H1 (cell line): Measurements from ENCODE around the gene NANOS3. TPM values are rescaled to one million over a fixed set of nuclear protein-coding genes. Genes with fewer than 3 reads are reported as not detected.

Experiments
- PHF8 ChIP-seq: fragments of 200-600 bp; sonication (generic); conservative IDR thresholded peaks from 2 replicates; pipeline ENCODE4 v1.7.1; 2012; ENCODE audit warnings: low read depth, mild to moderate bottlenecking, inconsistent platforms, low read length, moderate library complexity
- RAD21 ChIP-seq, 2 experiments: IDR thresholded peaks in 1 of 2; conservative IDR thresholded peaks in 1 of 2; 2 replicates each; pipeline ENCODE4 v1.6.1; 2011; ENCODE audit warnings: low read depth in 2 of 2, low read length in 2 of 2, improper control_type of control experiment in 1 of 2, inconsistent platforms in 1 of 2, mild to moderate bottlenecking in 1 of 2, moderate library complexity in 1 of 2
- SRF ChIP-seq: IDR thresholded peaks from 2 replicates; pipeline ENCODE4 v1.6.1; 2011; ENCODE audit warnings: mild to moderate bottlenecking, low read depth, low read length, moderate library complexity
- polyA plus RNA-seq, 7 experiments: library from polyadenylated mRNA; depleted of rRNA in 3 of 7; stranded (reverse) in 5 of 7; unstranded in 2 of 7; fragments of >200 nt in 5 of 7; fragments of 200-250 nt in 2 of 7; gene quantifications; 1 replicate in 5 of 7; 2 replicates in 1 of 7; 4 replicates in 1 of 7; pipeline versions ENCODE4 v1.2.1 to v1.2.3, GENCODE V29; 2011 to 2013; ENCODE audit warnings: missing spikeins in 2 of 7, mixed read lengths in 2 of 7
- total RNA-seq: library from RNA; stranded (reverse); fragmentation: NEBNext Ultra II Directional; extraction: Animal tissue kit (Norgen Biotek cat#: 25700); gene quantifications from 2 replicates; pipeline ENCODE4 v1.2.1, GENCODE V29; 2021
- TF ChIP-seq, protein P1 (sequence below): IDR thresholded peaks from 2 replicates; pipeline ENCODE4 v1.6.1; 2012; ENCODE audit warnings: inconsistent platforms

The NANOS3 gene
- total and polyA plus RNA-seq, 2 of the 8 experiments (the other 6 are each of a cell fraction or from before 2014, with no cell fraction given): 0.62 TPM; not detected in 1

DNA sequence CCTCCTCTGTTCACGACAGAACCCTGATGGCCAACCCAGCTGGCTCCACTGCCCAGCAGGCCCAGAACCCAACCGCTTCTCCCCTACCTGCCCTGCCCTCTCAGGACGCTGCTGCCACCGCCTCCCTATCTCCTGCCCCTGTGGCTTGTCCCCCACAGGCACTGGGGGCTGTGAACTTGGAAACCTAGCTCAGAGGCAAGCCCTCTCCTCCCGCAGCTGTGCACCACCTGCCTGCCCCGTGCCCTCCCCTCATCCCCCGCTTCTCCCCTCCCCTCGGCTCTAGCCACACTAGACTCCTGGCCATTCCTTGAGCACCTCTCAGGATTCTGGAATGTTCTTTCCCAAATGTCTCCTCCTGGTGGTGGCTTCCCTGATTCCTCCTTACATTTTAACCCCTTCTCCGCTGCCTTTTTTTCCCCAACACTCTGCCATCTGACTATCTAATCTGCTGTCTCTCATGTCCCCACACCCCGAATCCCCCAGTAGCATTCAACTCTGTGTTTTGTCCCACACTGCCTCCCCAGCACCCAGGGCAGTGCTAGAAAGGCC is 6.7 kb downstream of the NANOS3 start (continued):
- peak in 1 of 2 experiments; percentile 33; a peak in 1 of 4 replicates for TF ChIP-seq RAD21 (IDR thresholded peaks at IDR 0.05 in 1 of 2, conservative IDR thresholded peaks at IDR 0.05 in 1 of 2; ENCODE audit: low read depth in 2 of 2, low read length in 2 of 2)
- TF ChIP-seq SRF: no peak
- TF ChIP-seq, protein P1, sequence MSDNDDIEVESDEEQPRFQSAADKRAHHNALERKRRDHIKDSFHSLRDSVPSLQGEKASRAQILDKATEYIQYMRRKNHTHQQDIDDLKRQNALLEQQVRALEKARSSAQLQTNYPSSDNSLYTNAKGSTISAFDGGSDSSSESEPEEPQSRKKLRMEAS: peak; percentile 41; the same call in 1 of the 2 replicates
- TF ChIP-seq PHF8: no peak
- TF ChIP-seq, all 59 proteins: peak for 4
